Measurements from ENCODE around the gene AGPAT2.

The AGPAT2 gene

DNA sequence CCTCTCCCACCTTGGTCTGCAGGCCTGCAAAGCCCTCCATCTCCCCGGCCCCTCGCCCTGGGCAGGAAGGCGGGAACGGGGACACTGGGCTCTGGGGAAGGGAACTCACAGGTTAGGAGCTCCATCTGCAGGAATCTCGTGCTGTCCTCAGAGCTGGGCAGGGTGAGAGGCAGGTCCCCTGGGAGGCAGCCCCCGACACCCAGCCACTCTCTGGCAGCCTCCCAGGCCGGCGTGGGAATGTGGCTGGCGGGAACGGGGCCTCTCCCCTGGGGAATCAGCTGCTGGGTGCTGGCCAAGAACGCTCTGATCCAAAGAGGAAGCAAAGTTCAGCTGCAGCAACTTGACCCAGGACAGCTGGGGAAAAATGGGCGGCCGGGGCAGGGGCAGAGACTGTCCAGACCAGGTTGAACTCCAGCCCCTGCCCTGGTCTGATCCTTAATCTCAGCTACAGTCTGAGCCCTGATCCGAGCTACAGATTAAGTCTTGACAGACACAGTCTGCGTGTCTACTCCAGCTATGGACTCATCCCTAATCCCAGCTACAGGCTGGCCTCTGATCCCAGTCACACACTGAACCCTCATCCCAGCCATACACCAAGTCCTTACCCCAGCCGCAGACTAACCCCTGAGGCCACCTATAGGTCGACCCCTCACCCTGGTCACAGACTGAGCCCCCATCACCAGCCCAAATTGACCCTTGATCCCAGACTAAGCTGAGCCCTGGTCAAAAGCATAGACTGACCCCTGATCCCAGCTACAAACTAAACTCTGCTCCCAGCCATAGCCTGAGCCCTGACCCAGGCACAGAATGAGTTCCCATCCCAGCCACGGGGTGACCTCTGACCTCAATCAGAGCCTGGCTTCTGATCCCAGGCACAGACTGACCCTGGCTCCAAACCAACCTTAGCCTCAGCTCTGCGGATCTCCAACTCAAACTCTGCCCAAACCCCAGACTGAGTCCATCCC is 61.9 kb downstream of the AGPAT2 start:
- ATAC-seq = no peak

DNA sequence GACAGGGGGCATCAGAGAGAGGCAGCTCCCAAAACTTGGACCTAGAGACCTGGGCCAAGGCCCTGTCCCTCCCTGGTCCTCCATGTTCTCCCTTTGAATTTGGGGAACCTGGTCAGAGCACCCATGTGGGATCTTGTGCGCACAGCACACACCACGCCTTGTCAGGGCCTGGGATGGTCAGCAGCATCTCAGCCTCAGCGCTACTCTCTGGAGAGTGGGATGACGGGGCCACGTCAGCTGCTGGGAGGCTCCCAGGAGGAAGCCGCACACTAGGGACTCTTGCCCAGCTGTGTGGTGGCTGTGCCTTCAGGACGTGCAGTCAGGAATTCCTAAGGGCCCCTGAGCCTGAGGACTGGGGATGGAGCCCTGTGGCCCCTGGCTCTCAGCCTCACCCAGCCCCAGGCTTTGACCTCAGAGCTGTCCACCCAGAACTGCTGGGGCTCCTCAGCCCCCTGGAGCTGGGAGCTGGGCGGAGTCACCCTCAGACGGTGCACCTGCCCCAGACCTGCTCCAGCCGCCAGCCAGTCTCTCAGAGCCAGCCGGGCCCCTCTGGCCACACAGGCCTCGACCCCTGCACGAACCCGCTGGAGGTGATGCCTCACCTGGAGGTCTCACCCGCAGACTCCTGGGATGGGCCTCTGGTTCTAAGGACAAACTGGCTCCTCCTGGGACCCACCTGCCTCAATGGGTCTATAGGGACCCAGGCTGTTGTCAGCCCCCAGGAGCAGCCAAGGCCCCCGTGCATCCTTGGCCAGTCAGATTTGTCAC is 62.9 kb downstream of the AGPAT2 start:
- ATAC-seq = no peak

DNA sequence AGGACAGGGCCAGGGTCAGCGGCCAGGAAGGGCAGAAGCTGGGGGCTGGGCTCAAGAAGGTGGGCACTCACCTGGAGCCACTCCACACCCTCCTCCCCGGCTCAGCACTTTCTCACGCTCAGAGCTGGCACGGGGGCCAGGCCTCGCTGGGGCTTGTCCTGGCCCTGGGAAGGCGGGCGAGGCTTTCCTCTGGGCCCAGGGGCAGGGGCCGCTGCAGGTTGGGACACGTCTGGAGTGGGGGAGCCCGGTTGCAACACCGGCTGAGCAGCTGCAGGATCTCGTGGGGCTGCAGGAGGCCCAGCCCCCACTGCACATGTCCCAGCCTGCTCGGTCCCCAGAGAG is 63.4 kb downstream of the AGPAT2 start:
- ATAC-seq = no peak
